Measurements from ENCODE around the gene SUGCT. TPM values are rescaled to one million over a fixed set of nuclear protein-coding genes. Genes with fewer than 3 reads are reported as not detected.

Gene SUGCT
- polyA plus RNA-seq, 1 of the 3 experiments (the other 2 are of a cell fraction) = 53.7 TPM

DNA sequence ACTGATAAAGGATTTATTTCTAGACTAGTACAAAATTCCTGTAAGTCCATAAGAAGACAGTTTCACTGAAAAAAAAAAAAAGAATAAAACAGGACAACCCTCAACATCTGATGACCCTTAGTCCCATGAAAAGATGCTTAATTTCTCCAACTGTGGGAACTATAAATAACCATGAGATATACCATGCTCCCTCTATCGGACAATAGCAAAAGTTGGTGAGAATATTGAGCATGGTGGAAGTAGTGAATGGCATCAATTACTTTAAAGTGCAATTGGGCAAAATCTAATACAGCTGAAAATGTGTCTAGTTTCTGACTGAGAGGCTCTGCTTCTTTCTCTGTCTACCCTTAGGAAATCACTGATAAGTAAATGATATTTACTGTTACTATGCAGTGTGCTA, 348.8 kb downstream of the SUGCT start:
- Histone ChIP-seq H3K9me3 (peaks cover 18% of the 10 kb centered on the region; the same call in 1 of the 2 replicates), H3K4me2 (no peak overlapping the region), H3K27ac (ENCODE audit: low read depth in 2 of 2, low read length in 1 of 2) (peak overlapping the region; percentile 31 to 56), H3K9me2 (no peaks in the 10 kb centered on the region), H3K4me3 (ENCODE audit: low read depth in 2 of 2, low read length in 1 of 2) (no peak overlapping the region), H2AFZ (ENCODE audit: low read depth) (no peak overlapping the region), H3F3A (replicated peaks; ENCODE audit: insufficient read depth) (peaks cover 38% of the 10 kb centered on the region), H3K36me3 (replicated peaks in 1 of 2; ENCODE audit: control insufficient read depth in 1 of 2, insufficient read depth in 2 of 2, low read length in 1 of 2) (peaks cover 6 to 66% of the 10 kb centered on the region in 2 experiments), H3K27me3 (ENCODE audit: insufficient read depth) (no peaks in the 10 kb centered on the region), H4K20me1 (ENCODE audit: insufficient read depth) (no peaks in the 10 kb centered on the region), H3K9ac (no peak overlapping the region), H3K4me1 (ENCODE audit: control insufficient read depth in 1 of 2, insufficient read depth in 2 of 2, low read depth in 1 of 2, low read length in 1 of 2) (peaks cover 8 to 9% of the 10 kb centered on the region in 2 experiments; a peak in 3 of 4 replicates), H3K79me2 (ENCODE audit: insufficient read depth) (peaks cover 98% of the 10 kb centered on the region)
- TF ChIP-seq RFX5 (IDR thresholded peaks at IDR 0.05; ENCODE audit: low read length) = 0 out of 2 replicates have a peak, but pooled peaks have one; percentile 8
- TF ChIP-seq SMC3 (IDR thresholded peaks at IDR 0.05; ENCODE audit: low read depth, low read length) = peak; percentile 19; the same call in 1 of the 2 replicates
- no peak for TF ChIP-seq MXI1 (IDR thresholded peaks at IDR 0.05; ENCODE audit: low read depth, low read length)
- TF ChIP-seq, protein P1, sequence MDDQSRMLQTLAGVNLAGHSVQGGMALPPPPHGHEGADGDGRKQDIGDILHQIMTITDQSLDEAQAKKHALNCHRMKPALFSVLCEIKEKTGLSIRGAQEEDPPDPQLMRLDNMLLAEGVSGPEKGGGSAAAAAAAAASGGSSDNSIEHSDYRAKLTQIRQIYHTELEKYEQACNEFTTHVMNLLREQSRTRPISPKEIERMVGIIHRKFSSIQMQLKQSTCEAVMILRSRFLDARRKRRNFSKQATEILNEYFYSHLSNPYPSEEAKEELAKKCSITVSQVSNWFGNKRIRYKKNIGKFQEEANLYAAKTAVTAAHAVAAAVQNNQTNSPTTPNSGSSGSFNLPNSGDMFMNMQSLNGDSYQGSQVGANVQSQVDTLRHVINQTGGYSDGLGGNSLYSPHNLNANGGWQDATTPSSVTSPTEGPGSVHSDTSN (IDR thresholded peaks at IDR 0.05) = no peak
- no peak for TF ChIP-seq CHD2 (IDR thresholded peaks at IDR 0.05; ENCODE audit: low read length, partially characterized antibody)
- no peak for TF ChIP-seq EZH2phosphoT487 (IDR thresholded peaks at IDR 0.05; ENCODE audit: borderline replicate concordance, low read depth)
- no peak for TF ChIP-seq FOSL2 (IDR thresholded peaks at IDR 0.05; ENCODE audit: borderline replicate concordance, low read depth)
- no peak for TF ChIP-seq TEAD4 (IDR thresholded peaks at IDR 0.05; ENCODE audit: borderline replicate concordance, insufficient read depth)
- TF ChIP-seq TAF1 (IDR thresholded peaks at IDR 0.05; ENCODE audit: borderline replicate concordance, low read depth, low read length) = no peak
- TF ChIP-seq, protein P2, sequence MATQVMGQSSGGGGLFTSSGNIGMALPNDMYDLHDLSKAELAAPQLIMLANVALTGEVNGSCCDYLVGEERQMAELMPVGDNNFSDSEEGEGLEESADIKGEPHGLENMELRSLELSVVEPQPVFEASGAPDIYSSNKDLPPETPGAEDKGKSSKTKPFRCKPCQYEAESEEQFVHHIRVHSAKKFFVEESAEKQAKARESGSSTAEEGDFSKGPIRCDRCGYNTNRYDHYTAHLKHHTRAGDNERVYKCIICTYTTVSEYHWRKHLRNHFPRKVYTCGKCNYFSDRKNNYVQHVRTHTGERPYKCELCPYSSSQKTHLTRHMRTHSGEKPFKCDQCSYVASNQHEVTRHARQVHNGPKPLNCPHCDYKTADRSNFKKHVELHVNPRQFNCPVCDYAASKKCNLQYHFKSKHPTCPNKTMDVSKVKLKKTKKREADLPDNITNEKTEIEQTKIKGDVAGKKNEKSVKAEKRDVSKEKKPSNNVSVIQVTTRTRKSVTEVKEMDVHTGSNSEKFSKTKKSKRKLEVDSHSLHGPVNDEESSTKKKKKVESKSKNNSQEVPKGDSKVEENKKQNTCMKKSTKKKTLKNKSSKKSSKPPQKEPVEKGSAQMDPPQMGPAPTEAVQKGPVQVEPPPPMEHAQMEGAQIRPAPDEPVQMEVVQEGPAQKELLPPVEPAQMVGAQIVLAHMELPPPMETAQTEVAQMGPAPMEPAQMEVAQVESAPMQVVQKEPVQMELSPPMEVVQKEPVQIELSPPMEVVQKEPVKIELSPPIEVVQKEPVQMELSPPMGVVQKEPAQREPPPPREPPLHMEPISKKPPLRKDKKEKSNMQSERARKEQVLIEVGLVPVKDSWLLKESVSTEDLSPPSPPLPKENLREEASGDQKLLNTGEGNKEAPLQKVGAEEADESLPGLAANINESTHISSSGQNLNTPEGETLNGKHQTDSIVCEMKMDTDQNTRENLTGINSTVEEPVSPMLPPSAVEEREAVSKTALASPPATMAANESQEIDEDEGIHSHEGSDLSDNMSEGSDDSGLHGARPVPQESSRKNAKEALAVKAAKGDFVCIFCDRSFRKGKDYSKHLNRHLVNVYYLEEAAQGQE (IDR thresholded peaks at IDR 0.05; ENCODE audit: low read depth, low read length) = no peak
- peak in 1 of 2 experiments; percentile 78; a peak in 1 of 4 replicates for TF ChIP-seq EP300 (IDR thresholded peaks at IDR 0.05; ENCODE audit: borderline replicate concordance in 1 of 2, low read depth in 1 of 2, low read length in 1 of 2)
- no peak for TF ChIP-seq NFIC (IDR thresholded peaks at IDR 0.05; ENCODE audit: borderline replicate concordance)
- TF ChIP-seq TCF12 (IDR thresholded peaks at IDR 0.05) = no peak
- peak; percentile 42; the same call in 1 of the 2 replicates for TF ChIP-seq RCOR1 (IDR thresholded peaks at IDR 0.05; ENCODE audit: low read length)
- TF ChIP-seq RAD21 (IDR thresholded peaks at IDR 0.05; ENCODE audit: low read length) = peak; percentile 56
- TF ChIP-seq, protein P3, sequence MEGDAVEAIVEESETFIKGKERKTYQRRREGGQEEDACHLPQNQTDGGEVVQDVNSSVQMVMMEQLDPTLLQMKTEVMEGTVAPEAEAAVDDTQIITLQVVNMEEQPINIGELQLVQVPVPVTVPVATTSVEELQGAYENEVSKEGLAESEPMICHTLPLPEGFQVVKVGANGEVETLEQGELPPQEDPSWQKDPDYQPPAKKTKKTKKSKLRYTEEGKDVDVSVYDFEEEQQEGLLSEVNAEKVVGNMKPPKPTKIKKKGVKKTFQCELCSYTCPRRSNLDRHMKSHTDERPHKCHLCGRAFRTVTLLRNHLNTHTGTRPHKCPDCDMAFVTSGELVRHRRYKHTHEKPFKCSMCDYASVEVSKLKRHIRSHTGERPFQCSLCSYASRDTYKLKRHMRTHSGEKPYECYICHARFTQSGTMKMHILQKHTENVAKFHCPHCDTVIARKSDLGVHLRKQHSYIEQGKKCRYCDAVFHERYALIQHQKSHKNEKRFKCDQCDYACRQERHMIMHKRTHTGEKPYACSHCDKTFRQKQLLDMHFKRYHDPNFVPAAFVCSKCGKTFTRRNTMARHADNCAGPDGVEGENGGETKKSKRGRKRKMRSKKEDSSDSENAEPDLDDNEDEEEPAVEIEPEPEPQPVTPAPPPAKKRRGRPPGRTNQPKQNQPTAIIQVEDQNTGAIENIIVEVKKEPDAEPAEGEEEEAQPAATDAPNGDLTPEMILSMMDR (IDR thresholded peaks at IDR 0.05) = peak; percentile 63
- WGBS (ENCODE audit: low lambda C conversion rate) = 49% methylated on average over 1 of the region's 1 CpG
- DNase-seq = no peak
- POLR2A ChIA-PET = interaction anchor here (0.5 kb wide), 1 partner anchor 233 kb away, joined by 3 read pairs; no protein-coding TSS in a partner anchor
- CTCF ChIA-PET = interaction anchor here (0.6 to 3.4 kb wide), 25 partner anchors 9 to 1222 kb away, joined by 3 to 24 read pairs (median 4); no protein-coding TSS in a partner anchor

All from SK-N-SH (cell line).